ENCODE results near the gene SERPINE1.

- TF ChIP-seq CTCF (IDR thresholded peaks at IDR 0.05; ENCODE audit: low read depth, low read length) (no peak), POLR2A (IDR thresholded peaks at IDR 0.05; ENCODE audit: extremely low read depth, insufficient read length) (no peak), MAX (IDR thresholded peaks at IDR 0.05; ENCODE audit: low read depth, low read length) (no peak)
Observed at GRCh38 chr7:101169110-101169837, 42.4 kb downstream of the SERPINE1 start.
